ENCODE measurements around the gene PATJ. TPM values are rescaled to one million over a fixed set of nuclear protein-coding genes. Genes with fewer than 3 reads are reported as not detected.

The PATJ gene
- total and polyA plus RNA-seq, 2 experiments from 2014 or later, result 20.0 to 44.8 TPM

- no peaks in the 10 kb centered on the region for H3K27me3 ChIP-seq
- TF ChIP-seq EZH2 (IDR thresholded peaks at IDR 0.05; ENCODE audit: borderline replicate concordance), result no peak
- TF ChIP-seq CTCF (IDR thresholded peaks at IDR 0.05; ENCODE audit: poor library complexity), result no peak
- TF ChIP-seq EZH2phosphoT487 (IDR thresholded peaks at IDR 0.05; ENCODE audit: low read depth, severe bottlenecking, unreplicated experiment), result no peak
- no peaks in the 10 kb centered on the region for H3K79me2 ChIP-seq
- H3K4me1 ChIP-seq (ENCODE audit: insufficient read depth), result no peaks in the 10 kb centered on the region
- no peaks in the 10 kb centered on the region for H4K20me1 ChIP-seq (ENCODE audit: insufficient read depth, poor library complexity, severe bottlenecking)
- WGBS (ENCODE audit: low lambda C conversion rate, missing lambda C conversion rate), result 96% methylated on average over 4 of the region's 4 CpGs
- no peak overlapping the region for H3K27ac ChIP-seq
- no peaks in the 10 kb centered on the region for H3K36me3 ChIP-seq (replicated peaks; ENCODE audit: insufficient read depth, low read depth)
- H3K4me3 ChIP-seq, result no peak overlapping the region
- H3K9me2 ChIP-seq (replicated peaks; ENCODE audit: insufficient read depth), result no peaks in the 10 kb centered on the region
- H3K4me2 ChIP-seq, result no peak overlapping the region
- no peak for DNase-seq (ENCODE audit: low spot score)
- H3K9me3 ChIP-seq (ENCODE audit: low read depth), result no peaks in the 10 kb centered on the region
- H2AFZ ChIP-seq, result no peak overlapping the region
Measured at GRCh38 chr1:62140666-62141065, 398.4 kb downstream of the PATJ start.

GRCh38 chr1:62142496-62142895, 400.2 kb downstream of the PATJ start:
- TF ChIP-seq EZH2phosphoT487 (IDR thresholded peaks at IDR 0.05; ENCODE audit: low read depth, severe bottlenecking, unreplicated experiment), result no peak
- TF ChIP-seq CTCF (IDR thresholded peaks at IDR 0.05; ENCODE audit: poor library complexity), result no peak
- no peak for TF ChIP-seq EZH2 (IDR thresholded peaks at IDR 0.05; ENCODE audit: borderline replicate concordance)
- H3K27ac ChIP-seq, result no peak overlapping the region
- no peak overlapping the region for H2AFZ ChIP-seq
- no peaks in the 10 kb centered on the region for H3K27me3 ChIP-seq
- H3K9me2 ChIP-seq (replicated peaks; ENCODE audit: insufficient read depth), result no peaks in the 10 kb centered on the region
- no peaks in the 10 kb centered on the region for H4K20me1 ChIP-seq (ENCODE audit: insufficient read depth, poor library complexity, severe bottlenecking)
- H3K36me3 ChIP-seq (replicated peaks; ENCODE audit: insufficient read depth, low read depth), result no peaks in the 10 kb centered on the region
- no peaks in the 10 kb centered on the region for H3K79me2 ChIP-seq
- no peaks in the 10 kb centered on the region for H3K9me3 ChIP-seq (ENCODE audit: low read depth)
- H3K4me3 ChIP-seq, result no peak overlapping the region
- H3K4me2 ChIP-seq, result no peak overlapping the region
- WGBS (ENCODE audit: low lambda C conversion rate, missing lambda C conversion rate), result 44% methylated on average over 5 of the region's 5 CpGs
- no peak for DNase-seq (ENCODE audit: low spot score)
- H3K4me1 ChIP-seq (ENCODE audit: insufficient read depth), result no peaks in the 10 kb centered on the region

GRCh38 chr1:62144238-62144831, 402.1 kb downstream of the PATJ start:
- no peak overlapping the region for H2AFZ ChIP-seq
- no peaks in the 10 kb centered on the region for H3K9me2 ChIP-seq (replicated peaks; ENCODE audit: insufficient read depth)
- no peaks in the 10 kb centered on the region for H3K79me2 ChIP-seq
- no peaks in the 10 kb centered on the region for H4K20me1 ChIP-seq (ENCODE audit: insufficient read depth, poor library complexity, severe bottlenecking)
- no peaks in the 10 kb centered on the region for H3K4me1 ChIP-seq (ENCODE audit: insufficient read depth)
- no peak overlapping the region for H3K4me2 ChIP-seq
- DNase-seq (ENCODE audit: low spot score), result peak; percentile 67
- no peak overlapping the region for H3K4me3 ChIP-seq
- no peak overlapping the region for H3K27ac ChIP-seq
- no peaks in the 10 kb centered on the region for H3K36me3 ChIP-seq (replicated peaks; ENCODE audit: insufficient read depth, low read depth)
- WGBS (ENCODE audit: low lambda C conversion rate, missing lambda C conversion rate), result 7% methylated on average over 1 of the region's 1 CpG
- no peaks in the 10 kb centered on the region for H3K9me3 ChIP-seq (ENCODE audit: low read depth)
- H3K27me3 ChIP-seq, result no peaks in the 10 kb centered on the region
- TF ChIP-seq EZH2phosphoT487 (IDR thresholded peaks at IDR 0.05; ENCODE audit: low read depth, severe bottlenecking, unreplicated experiment), result no peak
- peak; percentile 65 for TF ChIP-seq CTCF (IDR thresholded peaks at IDR 0.05; ENCODE audit: poor library complexity)

Measured in hepatocyte (in vitro differentiated cells).